GM18517 (cell line): Measurements from ENCODE around the gene ECSIT.
"Not testable (repeated sequence)": the region's sequence is repeated elsewhere in the genome, so short reads cannot be mapped to it uniquely, and the experiment has no call there.

Source experiments
- ATAC-seq: cut with Tn5 transposase; IDR thresholded peaks from one replicate; pipeline ENCODE4 v1.9.1; 2021; ENCODE audit warnings: mild to moderate bottlenecking, moderate library complexity; ENCODE audit not compliant: unreplicated experiment

Gene ECSIT

DNA sequence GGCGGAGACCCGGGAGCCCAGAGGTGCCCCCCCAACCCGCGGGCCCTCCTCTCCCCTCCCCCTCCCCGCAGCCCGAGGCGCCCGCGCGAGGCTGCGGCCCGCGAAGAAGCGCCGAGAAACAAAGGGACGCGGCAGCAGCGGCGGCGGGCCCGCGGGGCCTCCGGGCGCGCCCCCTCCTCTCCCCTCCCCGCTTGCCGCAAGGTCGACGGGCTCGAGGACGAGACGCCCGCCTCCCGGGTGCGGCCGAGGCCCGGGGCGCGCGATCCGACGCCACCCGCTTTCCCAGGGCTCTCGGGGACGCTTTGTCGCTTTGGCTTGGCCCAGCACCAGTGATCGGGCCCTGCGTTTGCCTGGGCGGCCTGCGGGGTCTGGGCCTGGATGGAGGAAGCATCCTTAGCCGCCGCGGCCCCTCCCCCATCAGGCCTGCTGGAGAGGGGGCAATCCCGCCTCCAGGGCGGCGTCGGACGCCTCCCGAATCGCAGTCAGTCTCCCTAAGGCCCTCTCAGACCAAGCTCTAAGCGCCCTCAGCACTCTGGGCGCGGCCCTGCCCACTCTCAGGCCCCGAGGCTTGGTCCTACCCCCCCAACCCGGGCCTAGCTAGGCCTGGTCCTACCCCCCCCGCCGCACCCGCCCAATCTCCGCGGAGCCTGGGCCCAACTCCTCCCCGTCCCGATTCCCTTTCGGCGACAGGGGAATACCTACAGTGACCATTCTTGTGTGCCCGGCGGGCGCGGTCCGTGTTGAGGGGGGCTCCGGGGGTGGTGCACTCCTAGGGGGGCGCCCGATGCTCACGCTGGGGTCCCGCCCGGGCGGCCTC, 48.8 kb downstream of the ECSIT start:
- no peak for ATAC-seq

DNA sequence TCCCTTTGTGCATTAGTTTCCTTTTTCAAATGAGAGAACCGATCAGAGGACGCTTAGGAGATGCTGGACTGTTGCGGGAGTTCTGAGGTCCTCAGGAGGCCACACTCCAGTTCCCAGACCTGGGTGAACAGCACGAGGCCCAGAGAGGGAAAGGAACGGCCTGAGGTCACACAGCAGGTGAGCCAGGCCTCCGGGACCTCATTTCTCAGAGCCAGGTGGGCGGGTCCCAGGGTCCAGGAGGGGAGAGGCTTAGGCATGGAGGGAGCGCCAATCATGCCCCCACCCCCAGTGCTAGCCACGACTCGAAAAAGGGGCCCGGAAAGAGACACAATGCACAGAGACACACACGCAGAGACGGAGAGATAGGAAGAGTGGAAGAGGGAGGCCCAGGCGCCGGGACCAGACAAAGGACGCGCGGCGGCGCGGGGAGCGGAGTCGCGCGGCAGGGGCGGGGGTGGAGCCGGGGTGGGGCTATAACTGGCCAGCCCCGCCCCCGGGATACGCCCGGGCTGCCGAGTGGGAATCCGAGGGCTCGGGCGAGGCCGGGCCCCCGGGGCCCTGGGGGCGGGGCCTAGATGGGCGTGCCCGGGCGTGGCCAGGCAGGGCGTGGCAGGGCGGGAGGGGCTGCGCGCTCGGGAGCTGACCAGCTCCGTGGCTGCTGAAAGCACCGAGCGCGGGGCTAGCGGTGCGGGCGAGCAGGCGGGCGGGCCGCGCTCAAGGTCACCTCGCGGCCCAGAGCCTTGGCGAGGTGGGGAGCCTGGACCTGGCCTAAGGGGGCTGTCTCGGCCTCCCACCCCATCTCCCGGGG, 49.6 kb downstream of the ECSIT start:
- no peak for ATAC-seq

DNA sequence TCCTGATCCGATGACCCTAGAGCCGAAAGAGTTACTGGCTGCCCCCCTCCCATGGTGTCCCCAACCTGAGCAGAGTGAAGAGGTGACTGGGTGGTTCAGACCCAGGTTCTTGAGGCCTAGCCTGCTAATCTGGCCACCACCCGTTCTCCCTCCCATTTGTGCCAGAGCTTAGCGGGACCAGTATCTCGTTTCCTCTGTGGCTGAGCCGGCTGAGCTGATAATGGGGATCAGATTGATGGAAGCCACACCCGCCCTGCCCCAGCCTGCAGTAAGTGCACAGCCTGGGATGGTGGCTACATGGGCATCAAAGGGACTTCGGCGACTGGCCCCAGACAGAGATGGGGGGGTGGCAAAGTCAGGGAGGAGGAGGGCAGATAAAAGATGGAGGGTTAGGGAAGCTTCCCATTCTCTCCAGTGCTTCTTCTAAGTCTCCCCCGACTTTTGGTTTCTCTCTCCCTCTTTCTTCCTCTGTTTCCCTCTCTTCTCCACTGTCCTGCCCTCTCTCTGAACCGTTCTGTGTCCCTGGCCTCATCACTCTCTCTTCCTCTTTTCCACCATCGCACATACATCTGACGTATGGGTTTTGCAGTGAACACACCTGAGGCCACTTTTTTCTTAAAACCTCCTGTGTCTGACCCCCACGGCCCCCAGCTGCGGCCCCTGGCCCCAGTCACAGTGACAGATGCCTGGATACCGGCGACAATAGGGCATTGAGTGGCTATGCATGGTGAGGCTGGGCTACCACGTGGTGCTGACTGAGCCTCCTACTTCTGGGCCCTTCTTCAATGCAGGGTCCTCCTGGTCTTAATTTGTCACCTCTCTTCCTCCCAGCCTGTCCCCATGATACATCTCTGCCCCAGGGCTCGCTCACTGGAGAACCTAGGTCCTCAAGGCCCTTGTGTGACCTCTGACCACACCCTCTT, 50.5 kb downstream of the ECSIT start:
- ATAC-seq: no peak

DNA sequence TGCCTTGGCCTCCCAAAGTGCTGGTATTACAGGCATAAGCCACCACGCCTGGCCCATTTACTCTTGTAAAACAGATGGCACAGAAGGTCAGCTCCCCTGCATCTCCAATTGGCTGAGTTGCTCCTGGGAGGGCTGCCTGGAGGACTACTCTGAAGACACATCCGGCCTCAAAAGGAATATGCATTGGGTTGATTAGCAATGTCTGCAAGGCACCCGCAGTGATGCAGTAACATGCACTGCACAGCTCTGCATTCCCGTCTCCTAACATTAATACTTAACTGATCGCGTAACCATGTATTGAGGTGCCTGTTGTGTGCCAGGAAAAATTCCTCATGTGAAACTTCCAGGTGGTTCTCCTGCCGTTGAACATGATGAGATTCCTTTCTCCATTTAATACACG, 53.1 kb downstream of the ECSIT start:
- ATAC-seq: no peak

DNA sequence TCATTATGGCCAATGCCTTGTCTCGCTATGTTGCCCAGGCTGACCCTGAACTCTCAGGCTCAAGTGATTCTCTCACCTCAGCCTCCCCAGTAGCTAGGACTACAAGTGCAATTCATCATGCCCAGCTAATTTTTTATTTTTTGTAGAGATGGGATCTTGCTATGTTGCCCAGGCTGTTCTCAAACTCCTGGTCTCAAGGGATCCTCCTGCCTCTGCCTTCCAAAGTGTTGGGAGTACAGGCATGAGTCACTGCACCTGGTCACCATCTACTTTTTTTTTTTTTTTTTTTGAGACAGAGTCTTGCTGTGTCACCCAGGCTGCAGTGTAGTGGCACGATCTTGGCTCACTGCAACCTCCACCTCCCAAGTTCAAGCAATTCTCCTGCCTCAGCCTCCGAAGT, 53.6 kb downstream of the ECSIT start:
- ATAC-seq: not testable (repeated sequence)

DNA sequence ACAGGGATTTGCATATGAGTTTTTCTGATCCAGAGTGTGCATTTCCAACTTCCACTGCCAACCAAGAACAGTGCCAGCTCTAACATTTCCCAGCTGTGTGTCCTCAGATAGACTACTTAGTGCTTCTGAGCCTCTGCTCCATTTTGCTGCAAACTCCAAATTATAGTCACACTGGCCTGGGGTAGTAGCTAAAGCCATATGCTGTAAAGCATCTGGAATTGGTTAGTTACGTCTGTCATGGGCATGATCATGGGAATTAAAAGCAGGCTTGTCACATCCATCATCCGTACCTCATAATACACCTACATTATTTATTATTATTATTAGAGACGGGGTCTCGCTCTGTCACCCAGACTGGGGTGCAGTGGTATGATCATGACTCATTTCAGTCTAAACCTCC, 55.2 kb downstream of the ECSIT start:
- no peak for ATAC-seq

DNA sequence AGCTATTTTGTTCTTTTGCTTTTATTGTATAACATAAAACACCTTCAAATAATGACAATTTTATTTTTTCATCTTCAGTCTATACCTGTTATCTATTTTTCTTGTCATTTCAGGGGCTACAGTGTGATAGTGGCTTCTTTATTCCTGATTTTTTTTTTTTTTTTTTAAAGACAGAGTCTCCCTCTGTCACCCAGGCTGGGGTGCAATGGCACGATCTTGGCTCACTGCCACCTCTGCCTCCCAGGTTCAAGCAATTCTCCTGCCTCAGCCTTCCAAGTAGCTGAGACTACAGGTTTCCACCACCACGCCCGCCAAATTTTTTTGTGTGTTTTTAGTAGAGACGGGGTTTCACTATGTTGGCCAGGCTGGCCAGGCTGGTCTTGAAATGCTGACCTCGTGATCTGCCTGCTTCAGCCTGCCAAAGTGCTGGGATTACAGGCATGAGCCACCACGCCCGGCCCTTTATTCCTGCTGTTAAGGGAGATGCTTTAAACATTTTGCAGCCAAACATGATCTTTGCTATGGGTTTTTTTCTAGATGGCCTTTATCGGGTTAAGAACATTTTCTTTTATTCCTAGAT, 60.6 kb downstream of the ECSIT start:
- ATAC-seq: not testable (repeated sequence)

DNA sequence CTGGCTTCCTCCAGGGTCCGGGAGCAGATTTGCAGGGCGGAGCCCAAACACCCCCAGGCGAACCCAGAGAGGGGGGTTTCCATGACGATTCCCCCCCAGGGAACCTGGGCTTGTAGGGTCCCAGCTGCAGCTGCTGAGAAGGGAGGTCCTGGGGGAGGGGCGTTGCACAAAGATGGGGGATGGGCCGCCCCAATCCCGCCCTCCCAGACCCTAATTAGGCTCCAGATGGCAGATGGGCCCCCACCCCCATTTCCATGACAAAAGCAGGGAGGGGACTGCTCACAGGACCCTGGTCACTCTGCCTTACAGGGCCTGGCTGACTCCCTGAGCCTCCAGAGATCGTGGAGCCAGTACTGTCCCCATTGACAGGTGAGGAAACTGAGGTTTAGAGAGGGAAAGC, 63.3 kb downstream of the ECSIT start:
- ATAC-seq: no peak

DNA sequence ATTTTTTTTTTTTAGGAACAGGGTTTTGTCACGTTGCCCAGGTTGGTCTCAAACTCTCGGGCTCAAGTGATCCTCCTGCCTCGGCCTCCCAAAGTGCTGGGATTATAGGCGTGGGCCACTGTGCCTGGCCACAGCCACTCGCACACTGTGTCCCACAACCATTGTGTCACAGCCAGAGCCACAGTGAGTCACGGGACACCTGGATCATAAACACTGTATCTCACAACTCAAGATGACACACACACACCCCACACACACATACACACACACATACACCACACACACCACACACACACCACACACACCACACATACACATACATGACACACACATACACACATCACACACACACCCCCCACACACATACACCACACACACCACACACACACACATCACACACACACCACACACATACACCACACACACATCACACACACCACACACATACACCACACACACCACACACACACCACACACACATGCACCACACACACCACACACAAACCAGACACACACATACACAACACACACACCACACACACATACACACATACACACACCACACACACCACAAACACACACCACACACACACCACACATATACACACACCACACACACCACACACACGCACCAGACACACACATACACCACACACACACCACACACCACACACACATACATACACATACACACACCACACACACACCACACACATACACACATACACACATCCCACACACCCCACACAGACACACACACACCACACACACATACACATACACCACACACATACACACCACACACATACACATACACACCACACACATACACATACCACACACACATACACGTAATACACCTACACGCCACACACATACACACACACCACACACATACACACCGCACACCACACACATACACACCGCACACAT, 64.3 kb downstream of the ECSIT start:
- ATAC-seq: no peak

DNA sequence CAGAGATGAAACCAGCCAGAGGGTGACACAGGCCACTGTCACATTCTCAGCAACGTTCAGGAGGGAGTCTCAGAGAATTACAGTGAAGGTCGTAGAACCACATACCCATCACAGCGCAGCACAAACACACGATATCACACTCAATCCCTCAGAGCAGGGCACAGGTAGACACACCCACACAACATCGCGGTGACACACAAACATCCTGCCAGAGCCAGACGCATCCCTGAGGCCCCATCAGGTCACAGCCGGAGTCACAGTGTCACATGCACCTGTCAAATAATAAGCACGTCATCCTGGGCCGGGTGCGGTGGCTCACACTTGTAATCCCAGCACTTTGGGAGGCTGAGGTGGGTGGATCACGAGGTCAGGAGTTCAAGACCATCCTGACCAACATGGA, 65.5 kb downstream of the ECSIT start:
- no peak for ATAC-seq

DNA sequence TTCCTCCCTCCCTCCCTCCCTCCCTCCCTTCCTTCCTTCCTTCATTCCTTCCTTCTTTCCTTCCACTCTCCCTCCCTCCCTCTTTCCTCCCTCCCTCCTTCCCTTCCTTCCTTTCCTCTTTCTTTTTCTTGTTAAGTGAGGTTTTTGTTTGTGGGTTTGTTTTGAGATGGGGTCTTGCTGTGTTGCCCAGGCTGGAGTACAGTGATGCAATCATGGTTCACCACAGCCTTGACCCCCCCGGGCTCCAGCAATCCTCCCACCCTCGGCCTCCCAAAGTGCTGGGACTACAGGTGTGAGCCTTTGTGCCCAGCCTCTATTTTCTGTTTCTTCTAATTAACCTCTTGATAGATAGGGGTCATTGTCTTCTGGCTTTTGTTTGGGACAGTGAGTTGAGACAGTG, 67.5 kb downstream of the ECSIT start:
- ATAC-seq: no peak

DNA sequence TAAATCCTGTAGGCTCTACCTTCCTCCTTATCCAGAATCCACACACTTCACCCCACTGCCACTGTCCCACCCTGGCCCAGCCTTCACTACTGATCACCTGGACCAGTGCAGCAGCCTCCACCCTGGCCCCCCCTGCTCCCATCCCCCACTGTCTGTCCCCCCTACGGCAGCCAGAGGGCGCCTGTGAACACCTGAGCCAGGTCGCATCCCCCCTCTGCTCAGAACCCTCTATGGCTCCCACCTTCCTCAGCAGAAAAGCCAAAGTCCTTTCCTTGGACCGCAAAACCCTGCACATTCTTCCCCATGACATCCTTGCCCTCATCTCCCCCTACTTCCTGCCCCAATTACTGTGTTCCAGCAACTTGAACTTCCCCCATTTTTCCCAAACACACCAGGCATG, 68.7 kb downstream of the ECSIT start:
- no peak for ATAC-seq

DNA sequence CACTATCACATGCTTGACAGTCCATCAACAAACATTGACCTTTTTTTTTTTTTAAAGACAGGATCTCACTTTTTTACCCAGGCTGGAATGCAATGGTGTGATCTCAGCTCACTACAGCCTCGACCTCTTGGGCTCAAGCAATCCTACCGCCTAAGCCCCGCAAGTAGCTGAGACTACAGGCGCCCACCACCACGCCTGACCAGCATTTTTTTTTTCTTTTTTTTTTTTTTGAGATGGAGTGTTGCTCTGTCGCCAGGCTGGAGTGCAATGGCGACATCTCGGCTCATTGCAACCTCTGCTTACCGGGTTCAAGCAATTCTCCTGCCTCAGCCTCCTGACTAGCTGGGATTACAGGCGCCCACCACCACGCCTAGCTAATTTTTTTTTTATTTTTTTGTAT, 70.0 kb downstream of the ECSIT start:
- not testable (repeated sequence) for ATAC-seq

DNA sequence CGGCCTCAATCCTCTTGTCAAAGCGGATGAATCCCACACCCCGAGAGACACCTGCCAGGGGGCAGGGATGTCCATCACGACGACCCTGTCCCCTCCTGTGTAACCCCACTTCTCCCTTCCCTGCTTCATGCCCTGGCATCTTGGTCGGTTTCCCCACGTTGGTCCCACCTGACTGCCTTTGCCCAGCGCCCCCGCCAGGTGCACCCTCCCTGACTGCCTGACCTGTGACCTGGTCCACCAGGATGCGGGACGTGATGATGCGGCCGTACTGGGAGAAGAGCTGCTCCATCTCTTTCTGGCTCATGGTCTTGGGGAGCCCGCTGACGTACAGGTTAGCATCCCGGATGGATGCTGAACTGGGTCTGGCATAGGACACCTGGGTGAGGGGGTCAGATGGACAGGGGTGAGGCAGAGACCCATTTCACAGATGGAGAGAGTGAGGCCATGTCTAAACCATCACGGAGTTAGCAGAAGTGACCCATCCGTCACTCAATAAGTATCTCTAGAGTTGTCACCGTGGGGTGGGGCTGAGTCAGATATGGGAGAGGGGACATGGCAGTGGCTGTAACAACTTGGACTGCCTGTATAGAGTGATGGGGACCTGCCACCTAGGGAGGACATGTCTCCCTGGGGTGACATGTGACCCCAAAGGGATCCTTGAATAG, 70.6 kb downstream of the ECSIT start:
- no peak for ATAC-seq

DNA sequence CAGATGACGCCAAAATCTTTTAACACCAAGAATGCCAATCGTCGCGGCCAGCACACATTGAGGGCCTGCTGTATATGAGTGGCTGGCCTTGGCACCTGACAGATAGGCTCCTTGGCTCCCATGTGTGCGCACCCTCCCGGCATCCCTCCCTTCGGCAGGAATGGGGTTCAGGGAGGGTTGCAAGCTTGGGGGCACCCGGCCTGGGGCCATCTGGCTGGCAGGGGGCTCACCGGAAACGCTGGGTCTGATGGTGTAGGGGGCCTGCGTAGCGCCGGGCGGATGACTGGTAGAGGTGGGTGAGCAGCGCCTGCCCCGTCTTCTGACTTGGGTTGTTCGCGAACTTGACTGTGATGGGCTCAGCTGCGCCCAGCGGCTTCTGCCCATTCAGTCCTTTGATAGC, 71.1 kb downstream of the ECSIT start:
- no peak for ATAC-seq

DNA sequence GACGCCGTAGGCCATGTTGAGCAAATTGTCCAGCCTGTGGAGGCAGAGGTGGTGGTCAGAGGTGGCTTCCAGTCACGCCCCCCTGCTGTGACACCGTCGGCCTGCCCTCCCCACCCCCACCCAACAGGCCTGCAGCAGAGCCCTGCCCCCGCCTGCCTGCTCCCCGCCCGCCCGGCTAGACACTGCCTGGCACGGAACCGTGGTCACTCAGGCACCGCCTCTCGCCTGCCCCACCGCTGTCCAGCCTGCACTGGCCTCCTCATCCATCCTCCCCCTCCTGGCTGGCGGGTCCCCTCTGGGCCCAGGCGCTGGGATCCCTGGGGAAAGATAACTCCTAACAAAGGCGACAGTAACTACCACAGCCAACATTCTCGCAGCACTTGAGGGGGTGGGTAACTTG, 71.8 kb downstream of the ECSIT start:
- ATAC-seq: no peak

DNA sequence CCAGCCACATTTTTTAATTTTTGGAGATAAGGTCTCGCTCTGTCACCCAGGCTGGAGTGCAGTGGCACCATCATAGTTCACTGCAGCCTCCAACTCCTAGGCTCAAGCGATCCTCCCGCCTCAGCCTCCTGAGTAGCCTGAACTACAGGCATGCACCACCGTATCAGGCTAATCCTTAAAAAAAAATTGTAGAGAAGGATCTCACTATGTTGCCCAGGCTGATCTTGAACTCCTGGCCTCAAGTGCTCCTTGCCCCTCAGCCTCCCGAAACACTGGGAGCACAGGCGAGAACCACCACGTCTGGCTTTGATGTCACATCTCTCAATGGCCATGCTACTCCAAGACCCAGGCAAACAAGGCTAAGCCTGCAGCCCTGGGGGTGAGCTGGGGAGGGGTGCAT, 72.3 kb downstream of the ECSIT start:
- ATAC-seq: no peak
